GM21717 (cell line): Measurements from ENCODE around the gene HDGFL2.

ENCODE experiments used
- ATAC-seq: cut with Tn5 transposase; IDR thresholded peaks from one replicate; pipeline ENCODE4 v1.9.1; 2021; ENCODE audit warnings: mild to moderate bottlenecking, moderate library complexity; ENCODE audit not compliant: unreplicated experiment

HDGFL2 gene

DNA sequence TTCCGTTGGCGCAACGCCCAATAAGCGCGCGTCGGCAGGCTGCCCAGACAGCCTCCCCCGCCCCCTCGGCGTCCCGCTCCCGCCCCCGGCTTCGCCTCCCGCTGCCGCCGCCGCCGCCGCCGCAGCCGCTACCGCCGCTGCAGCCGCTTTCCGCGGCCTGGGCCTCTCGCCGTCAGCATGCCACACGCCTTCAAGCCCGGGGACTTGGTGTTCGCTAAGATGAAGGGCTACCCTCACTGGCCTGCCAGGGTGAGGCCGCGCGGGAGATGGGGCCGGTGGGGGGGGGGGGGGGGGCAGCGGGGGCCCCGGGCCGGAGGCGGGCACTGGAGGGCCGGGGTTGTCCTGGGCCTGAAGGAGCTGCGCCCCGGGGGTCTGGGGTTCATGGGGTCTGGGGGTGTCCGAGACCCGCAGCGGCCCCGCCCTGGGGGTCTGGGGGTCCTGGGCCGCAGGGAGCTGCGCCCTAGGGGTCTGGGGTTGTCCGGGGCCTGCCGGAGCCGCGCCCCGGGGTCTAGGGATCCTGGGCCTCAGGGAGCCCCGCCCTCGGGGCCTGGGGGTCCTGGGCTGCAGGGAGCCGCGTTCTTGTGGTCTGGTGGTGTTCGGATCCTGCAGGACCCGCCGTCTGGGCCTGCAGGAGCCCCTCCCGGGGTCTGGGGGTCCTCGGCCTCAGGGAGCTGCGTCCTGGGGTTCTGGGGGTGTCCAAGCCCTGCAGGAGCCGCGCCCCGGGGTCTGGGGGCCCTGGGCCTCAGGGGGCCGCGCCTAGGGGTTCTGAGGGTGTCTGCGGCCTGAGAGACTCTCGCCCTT lies at the start of gene HDGFL2:
Gene HDGFL2 (plus strand): TSS at position 124 of the 801 bp plus-strand sequence. CDS start 54 bp downstream, at position 178.
- ATAC-seq = peak; percentile 1

GRCh38 chr19:4423416-4424126 lies 48.5 kb upstream of the HDGFL2 start:
- ATAC-seq = no peak

- no peak for ATAC-seq
These were observed 46.6 kb upstream of the HDGFL2 start for GRCh38 chr19:4425537-4425936.

DNA sequence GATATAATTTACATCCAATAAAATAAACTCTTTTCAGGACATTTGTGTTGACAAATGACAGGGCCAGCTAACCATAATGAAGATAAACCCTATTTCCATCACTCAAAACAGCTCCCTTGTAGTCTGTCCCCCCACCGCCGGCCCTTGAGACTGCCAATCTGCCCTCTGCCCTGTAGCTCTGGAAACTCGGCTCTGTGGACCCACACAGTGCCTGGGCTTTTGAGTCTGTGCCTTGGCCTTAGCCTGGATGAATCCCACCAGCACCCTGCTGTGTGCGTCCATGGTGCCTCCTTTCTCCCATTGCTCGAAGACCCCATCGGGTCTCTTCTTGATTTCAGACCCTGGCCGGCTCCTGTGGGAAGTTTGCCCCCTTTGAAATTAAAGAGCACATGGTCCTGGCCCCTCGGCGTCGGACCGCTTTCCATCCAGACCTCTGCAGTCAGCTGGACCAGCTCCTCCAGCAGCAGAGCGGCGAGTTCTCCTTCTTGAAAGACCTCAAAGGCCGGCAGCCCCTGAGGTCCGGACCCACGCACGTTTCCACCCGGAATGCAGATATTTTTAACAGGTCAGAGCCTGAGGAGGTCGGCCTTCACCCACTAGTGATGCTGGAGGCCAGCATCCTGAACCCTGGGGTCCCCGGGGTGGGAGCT lies 43.6 kb upstream of the HDGFL2 start:
- ATAC-seq = no peak

DNA sequence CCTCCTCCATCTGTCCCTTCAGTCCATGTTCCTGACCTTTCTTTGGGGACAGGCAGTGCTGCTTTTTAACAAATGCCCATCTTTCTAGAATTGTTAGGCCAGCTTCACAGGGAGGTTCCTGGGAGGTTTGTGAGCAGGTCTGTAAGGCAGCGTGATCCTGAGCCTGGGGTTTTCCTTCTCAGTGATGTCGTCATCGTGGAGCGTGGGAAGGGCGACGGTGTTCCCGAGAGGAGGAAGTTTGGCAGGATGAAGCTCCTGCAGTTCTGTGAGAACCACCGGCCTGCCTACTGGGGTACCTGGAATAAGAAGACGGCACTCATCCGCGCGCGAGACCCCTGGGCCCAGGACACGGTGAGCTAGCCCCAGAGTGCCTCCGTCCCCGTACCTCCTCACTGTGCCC lies 42.8 kb upstream of the HDGFL2 start:
- no peak for ATAC-seq

GRCh38 chr19:4429771-4430171 lies 42.3 kb upstream of the HDGFL2 start:
- ATAC-seq = no peak

DNA sequence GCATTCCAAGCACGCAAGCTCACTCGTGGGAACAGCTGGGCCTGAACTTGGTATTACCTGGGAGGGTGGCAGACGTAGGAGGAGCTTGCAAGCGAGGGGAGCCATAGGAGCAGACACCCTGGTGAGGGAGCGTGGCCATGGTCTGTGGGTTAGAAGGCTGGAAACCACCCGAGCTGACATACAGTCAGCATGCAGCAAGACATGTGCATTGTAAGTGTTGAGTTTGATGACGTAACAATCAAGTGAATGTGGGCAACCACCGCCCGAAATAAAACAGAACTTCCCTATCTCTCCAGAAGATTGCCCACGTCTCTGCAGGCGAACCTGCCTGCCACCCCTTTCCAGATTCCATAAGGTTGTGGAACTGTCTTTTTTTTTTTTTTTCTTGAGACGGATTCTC lies 41.3 kb upstream of the HDGFL2 start:
- ATAC-seq = no peak

DNA sequence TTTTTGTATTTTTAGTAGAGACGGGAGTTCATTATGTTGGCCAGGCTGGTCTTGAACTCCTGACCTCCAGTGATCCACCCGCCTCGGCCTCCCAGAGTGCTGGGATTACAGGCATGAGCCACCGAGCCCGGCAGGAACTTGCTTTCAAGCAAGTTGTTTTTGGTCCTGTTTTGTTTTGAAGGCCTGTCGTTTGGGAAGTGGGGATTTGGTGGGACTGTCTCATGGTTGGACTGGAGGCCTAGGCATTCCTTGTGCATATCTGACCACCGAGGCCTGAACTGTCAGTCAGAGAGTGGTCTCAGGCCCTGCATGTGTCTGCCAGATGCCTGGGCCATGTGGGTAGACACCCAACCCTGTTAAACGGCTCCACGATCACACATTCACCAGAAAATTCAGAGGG lies 40.8 kb upstream of the HDGFL2 start:
- no peak for ATAC-seq

- no peak for ATAC-seq
These were observed 40.1 kb upstream of the HDGFL2 start for GRCh38 chr19:4431808-4432674.

DNA sequence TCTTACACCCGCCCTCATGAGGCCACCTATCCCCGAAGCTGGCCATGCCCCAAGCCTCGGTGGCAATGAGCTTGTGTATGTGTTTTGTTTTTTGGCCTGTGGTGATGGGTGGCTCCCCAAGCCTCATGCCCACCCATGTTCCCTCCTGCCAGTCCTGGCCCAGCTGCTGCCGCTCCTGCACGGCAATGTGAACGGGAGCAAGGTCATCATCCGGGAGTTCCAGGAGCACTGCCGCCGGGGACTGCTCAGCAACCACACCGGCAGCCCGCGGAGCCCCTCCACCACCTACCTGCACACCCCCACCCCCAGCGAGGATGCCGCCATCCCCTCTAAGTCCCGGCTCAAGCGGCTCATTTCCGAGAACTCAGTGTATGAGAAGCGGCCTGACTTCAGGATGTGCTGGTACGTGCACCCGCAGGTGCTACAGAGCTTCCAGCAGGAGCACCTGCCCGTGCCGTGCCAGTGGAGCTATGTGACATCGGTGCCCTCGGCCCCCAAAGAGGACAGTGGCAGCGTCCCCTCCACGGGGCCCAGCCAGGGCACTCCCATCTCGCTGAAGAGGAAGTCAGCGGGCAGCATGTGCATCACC lies 39.1 kb upstream of the HDGFL2 start:
- ATAC-seq = no peak

- ATAC-seq = no peak
These were observed 37.7 kb upstream of the HDGFL2 start for GRCh38 chr19:4434391-4434790.

DNA sequence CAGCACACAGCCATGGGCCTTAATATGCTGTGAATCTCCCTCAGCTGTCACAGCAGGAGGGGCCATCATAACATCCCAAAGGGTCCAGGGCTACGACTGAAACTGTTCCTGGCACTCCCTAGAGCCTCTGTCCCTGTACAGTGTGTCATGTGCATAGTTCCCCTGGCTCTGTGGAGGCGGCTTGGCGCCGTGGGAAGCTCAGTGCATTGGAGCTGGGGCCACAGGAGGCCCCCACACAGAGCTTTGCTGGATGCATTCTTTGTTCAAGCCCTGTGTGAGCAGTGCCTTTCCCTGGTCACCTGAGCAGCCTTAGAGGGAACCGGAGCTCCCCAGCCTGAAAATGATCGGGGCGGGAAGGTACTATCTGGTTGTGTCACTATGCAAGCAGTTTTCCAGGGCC lies 35.9 kb upstream of the HDGFL2 start:
- no peak for ATAC-seq

DNA sequence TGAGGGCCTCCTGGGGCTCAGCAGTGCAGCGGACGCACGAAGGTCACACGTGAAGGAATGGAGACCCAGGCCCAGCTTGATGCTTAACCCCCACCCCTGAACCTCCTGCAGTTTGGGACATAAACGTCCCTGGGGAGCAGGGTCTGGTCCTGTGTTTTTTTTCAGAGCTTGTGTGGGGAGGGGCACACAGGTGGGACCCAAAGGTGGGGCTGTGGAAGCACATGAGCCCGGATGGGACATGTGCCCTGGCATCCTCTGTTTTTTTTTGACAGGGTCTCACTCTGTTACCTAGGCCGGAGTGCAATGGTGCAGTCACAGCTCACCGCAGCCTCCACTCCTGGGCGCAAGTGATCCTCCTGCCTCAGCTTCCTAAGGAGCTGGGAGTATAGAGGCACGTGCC lies 35.0 kb upstream of the HDGFL2 start:
- no peak for ATAC-seq

DNA sequence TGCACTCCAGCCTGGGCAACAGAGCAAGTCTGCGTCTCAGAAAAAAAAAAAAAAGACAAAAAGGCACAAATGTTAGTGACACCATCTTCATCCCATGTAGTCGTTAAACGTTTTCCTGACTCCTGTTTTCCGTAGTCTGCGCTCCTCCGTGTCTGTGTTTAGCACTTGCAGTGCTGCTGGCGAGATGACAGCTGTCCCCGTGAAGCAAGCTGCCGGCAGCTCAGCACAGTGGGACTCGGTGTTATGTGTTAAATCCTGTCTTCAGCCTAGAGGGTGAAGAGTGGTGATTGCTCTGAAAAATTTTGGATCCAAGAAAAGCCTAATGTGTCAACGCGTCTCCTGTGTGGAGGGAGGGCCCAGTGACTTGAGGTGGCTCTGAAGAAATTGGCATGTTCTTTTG lies 32.9 kb upstream of the HDGFL2 start:
- no peak for ATAC-seq

GRCh38 chr19:4441994-4442818 lies 29.9 kb upstream of the HDGFL2 start:
- ATAC-seq = no peak

- no peak for ATAC-seq
These were observed 29.3 kb upstream of the HDGFL2 start for GRCh38 chr19:4442819-4443146.

DNA sequence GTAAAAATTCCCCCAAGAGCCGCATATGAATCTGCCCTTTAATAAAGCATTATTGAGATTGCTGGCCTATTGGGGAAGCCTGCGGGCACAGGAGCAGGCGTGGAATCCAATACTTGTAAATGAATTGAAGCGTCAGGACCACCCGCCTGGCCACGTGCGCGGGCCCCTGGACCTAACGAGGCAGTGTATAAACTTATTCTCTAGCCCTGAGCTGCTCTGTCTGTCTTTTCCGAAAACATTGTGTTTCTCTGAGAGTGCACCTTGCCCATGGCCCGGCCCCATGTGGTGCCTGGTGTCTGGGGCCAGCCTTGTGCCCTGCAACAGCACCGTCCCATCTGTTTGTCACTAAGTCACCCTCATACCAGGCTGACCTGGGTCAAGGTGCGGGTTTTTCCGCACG lies 28.9 kb upstream of the HDGFL2 start:
- no peak for ATAC-seq

DNA sequence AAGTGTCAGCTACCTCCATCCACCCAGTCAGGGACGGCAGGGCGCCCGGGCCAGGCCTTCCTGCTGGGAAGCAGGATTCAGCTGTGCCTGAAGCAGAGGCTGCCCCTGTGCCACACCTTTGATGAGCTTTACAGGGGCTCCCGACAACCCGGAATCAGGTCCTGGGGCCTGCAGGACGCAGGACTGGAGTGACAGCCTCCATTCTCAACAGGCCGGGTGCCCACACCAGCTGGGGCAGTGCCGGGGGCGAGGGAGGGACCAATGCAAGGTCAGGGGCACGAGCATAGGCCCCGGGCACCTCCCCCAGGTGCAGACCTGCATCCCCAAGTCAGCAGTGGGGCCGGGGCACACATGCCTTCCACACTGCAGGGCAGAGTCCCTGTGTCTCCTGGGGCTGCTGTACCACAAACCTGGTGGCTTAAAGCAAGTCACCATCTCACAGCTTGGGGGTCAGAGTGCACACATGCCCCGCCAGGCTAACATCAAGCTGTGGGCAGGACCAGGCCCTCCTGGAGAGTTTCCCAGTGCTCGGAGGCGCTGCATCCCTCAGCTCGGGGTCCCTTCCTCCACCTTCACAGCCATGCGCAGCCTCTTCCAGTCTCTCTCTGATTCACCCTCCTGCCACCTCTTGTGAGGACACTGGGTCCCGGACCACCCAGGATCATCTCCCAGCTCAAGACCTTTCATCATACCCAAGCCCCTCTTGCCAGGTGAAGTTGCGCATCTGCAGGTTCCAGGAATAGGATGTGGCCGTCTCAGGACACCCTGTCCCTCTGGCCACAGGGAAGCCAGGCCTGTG lies 27.9 kb upstream of the HDGFL2 start:
- ATAC-seq = no peak
